Posterior vena cava (tissue), 2 donors: Measurements from ENCODE around the gene FMO2. TPM values are rescaled to one million over a fixed set of nuclear protein-coding genes. Genes with fewer than 3 reads are reported as not detected.
"Not testable (repeated sequence)": the region's sequence is repeated elsewhere in the genome, so short reads cannot be mapped to it uniquely, and the experiment has no call there.

Source experiments
- DNase-seq: peaks from one replicate; pipeline ENCODE4 v3.0.0-alpha.2; 2020; ENCODE audit warnings: low spot score
- intact Hi-C, 2 donors: fragments of 100-400 bp; cut with DNase I; formaldehyde crosslinking; loops; one replicate each; pipeline versions ENCODE4 v1.14.1 to v1.14.2; 2022 to 2023
- total RNA-seq, 2 donors: library from RNA; stranded (reverse); fragmentation: NEBNext Ultra II Directional; extraction: Animal tissue kit (Norgen Biotek cat#: 25700); gene quantifications; one replicate each; pipeline ENCODE4 v1.2.1, GENCODE V29; 2021
- donor health status: DM: yes; HTN: yes; CAD: no.
- donor health status: DM: yes; HTN: yes; CAD: no.

The FMO2 gene
- total RNA-seq, 2 donors from 2014 or later = 41.0 to 42.3 TPM

- no peak for DNase-seq
- intact Hi-C loops = no loop called here
Measured at GRCh38 chr1:171217658-171218443, 32.8 kb downstream of the FMO2 start.

GRCh38 chr1:171218661-171219060 is 33.6 kb downstream of the FMO2 start:
- DNase-seq = no peak
- intact Hi-C loops = no loop called here

DNA sequence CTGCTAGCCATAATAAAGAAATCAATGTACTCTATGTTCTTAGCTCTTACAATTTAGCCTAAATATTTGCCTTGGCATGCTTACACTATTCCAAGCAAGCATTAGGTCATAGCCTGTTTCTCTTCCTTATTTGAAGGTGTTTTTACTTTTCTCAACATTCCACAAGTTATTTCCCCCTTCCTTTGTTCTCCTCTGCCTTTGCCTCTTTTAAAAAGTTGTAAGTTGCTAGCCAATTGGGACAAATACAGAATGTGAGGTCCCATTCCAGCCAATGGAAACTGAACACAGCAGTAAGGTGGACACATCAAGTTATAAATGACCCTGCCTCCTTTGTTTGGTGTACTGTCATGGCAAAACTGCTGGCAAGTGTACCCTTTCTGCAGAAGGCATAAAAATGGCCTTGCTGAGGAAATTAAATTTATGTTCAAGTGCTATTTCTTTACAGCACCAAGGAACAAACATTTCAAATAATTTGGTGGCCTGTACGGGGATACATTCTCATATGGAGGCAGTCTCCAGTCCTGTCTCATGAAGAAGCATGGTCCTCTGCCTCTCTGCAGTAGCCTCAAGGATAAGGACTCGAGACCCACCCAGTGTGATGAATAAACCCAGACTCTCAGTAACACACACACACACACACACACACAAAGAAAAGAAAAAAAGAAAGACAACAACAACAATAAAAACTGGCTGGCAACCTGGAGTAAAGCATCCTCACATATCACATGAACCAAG is 34.4 kb downstream of the FMO2 start:
- intact Hi-C loops = loop anchor here (10.0 kb wide), 2 partner anchors 135 to 245 kb away; no protein-coding TSS in a partner anchor
- DNase-seq = no peak

DNA sequence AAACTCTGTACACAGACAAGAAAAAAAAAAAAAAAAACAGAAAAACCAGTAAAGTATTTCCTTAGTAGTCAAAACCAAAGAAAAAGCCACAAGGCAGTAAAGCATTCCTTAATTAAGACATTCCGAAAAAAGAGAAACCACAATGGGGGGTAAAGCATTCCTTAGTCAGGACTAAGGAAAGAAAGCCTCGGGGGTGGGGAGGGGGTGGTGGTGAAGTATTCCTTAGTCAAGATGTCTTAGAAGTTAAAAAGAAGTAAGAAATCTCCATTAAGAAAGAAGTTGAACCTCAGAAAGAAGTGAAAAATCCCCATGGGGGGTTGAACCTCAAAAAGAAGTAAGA is 35.0 kb downstream of the FMO2 start:
- no peak for DNase-seq
- intact Hi-C loops = loop anchor here (10.0 kb wide), 2 partner anchors 135 to 245 kb away; no protein-coding TSS in a partner anchor

DNA sequence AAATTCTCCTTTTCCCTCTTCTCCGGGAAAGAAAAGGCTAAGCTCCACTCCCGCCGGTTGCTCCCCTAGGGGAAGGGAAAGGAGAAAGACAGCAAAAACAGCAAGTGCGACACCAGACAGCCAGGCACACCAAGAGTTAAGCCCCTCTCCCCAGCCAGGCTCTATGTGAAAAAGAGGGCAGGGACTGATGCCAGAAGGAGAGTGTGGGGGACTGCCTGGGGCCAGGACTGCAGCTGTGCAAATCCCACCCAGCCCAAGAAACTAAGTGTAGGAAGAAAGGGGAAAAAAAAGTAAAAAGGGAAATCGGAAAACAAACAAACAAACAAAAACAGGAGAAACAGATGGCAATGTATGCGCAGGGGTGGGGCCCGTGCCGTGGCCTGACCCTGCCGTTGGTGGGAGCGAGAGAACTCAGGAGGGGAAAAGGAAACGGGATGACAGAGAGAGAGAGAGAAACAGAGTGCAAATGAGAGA is 35.5 kb downstream of the FMO2 start:
- DNase-seq = no peak
- intact Hi-C loops = loop anchor here (10.0 kb wide), 2 partner anchors 136 to 246 kb away; no protein-coding TSS in a partner anchor

- intact Hi-C loops = loop anchor here (10.0 kb wide), 2 partner anchors 137 to 247 kb away; no protein-coding TSS in a partner anchor
- DNase-seq = peak; percentile 58
Measured at GRCh38 chr1:171221665-171222591, 36.8 kb downstream of the FMO2 start.

GRCh38 chr1:171222936-171223335 is 37.8 kb downstream of the FMO2 start:
- intact Hi-C loops = loop anchor here (10.0 kb wide), 2 partner anchors 138 to 248 kb away; no protein-coding TSS in a partner anchor
- DNase-seq = no peak

DNA sequence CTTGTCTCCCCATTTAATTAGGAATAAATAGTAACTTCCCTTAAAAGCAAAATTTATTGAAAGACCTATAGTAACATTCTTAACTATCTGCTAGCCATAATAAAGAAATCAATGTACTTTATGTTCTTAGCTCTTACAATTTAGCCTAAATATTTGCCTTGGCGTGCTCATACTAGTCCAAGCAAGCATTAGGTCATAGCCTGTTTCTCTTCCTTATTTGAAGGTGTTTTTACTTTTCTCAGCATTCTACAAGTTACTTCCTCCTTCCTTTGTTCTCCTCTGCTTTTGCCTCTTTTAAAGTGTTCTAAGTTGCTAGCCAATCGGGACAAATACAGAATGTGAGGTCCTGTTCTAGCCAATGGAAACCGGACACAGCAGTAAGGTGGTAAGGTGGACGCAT is 39.2 kb downstream of the FMO2 start:
- DNase-seq = not testable (repeated sequence)
- intact Hi-C loops = loop anchor here (10.0 kb wide), 2 partner anchors 139 to 249 kb away; no protein-coding TSS in a partner anchor

DNA sequence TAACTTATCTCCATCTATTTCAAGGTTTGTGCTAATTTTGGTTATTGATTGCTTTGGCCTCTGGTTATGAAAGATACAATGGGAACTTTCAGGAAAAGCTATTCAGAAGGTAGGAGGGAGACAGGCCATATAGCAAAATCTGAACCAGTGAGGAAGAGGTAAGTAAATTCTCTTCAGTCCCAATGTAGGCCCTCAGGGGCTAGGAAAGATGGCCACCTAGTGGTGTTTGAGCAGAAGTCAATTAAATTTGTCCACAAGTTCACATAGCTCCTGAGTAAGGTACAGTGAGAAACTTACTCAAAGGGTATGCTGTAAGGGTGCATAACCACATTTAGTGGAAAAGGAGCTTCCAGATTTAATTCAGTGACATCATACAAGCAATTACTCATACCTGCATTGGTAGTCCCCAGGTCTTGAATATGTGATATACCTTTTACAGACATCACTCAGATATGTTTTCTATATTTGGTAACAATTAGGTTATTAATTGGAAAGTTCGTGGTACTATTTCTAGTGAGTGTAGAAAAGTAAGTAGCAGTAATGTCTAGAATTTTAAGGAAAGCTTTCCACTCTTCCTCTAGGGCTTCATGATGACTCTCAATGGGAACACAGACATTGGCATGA is 41.8 kb downstream of the FMO2 start:
- intact Hi-C loops = loop anchor here (5.0 to 10.0 kb wide), 3 partner anchors 140 to 252 kb away; no protein-coding TSS in a partner anchor
- no peak for DNase-seq

DNA sequence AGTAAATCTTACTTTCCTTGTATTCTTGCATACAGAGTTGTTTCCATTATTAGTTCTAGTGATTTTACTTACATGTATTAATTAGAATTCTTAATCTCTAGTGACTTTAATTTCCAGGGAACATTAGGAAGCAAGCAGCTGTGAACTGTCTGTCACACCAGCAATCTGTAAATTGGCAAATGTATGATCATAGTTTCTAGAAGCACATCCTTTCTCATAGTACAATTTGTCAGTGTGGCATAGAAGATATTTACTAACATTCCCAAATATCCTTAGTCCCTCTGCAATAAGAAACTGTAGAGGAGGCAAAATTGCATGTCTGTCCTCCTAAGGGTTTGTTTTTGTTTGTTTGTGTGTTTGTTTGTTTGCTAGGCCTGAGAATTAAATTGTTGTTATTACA is 46.2 kb downstream of the FMO2 start:
- intact Hi-C loops = no loop called here
- DNase-seq = no peak

DNA sequence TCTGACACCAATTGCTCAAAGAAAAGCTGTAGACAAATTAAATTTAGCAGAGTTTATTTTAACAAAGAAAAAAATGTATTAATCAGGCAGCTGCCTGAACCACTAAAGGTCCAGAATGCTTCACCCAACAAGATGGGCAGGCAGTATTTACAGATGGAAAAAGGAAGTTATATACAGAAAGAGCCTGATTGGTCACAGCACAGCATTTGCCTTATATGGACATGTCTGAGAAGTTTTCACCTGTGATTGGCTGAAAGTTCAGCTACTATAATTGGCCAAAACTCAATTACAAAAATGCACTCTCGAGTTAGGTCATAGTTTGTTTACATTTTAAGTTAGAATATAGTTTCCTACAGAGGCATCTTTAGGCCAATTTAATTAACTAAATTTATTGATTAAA is 48.1 kb downstream of the FMO2 start:
- intact Hi-C loops = no loop called here
- DNase-seq = no peak

DNA sequence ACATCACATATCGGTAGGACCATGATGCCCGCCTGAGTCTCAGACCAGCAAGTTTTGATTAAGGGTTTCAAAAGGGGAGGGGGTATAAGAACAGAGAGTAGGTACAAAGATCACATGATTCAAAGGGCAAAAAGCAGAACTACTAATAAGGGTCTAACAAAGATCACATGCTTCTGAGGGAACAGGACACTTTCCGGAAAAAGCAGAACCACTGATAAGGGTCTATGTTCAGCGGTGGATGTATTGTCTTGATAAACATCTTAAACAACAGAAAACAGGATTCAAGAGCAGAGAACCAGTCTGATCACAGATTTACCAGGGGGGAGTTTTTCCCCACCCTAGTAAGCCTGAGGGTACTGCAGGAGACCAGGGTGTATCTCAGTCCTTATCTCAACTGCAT is 51.1 kb downstream of the FMO2 start:
- intact Hi-C loops, DNase-seq: not testable (repeated sequence)

DNA sequence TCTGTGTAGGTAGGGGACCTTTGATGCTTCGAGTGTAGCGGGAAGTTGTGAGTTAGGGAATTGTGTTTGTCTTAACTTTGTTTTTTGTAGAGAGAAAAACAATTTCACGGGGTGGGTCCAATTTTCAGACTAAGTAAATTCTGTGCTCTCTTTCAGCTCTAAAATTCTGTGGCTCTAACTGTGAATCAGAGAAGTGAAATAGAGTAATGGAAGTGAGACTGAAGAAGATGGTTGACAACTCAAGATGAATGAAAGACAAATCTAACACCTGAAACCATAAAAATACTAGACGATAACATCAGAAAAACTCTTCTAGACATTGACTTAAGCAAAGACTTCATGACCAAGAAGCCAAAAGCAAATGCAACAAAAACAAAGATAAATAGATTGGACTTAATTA is 58.8 kb downstream of the FMO2 start:
- intact Hi-C loops = loop anchor here in 1 of 2 donors (10.0 kb wide), 1 partner anchor 71 kb away; the partner anchor contains the start of gene FMO4
- no peak for DNase-seq

DNA sequence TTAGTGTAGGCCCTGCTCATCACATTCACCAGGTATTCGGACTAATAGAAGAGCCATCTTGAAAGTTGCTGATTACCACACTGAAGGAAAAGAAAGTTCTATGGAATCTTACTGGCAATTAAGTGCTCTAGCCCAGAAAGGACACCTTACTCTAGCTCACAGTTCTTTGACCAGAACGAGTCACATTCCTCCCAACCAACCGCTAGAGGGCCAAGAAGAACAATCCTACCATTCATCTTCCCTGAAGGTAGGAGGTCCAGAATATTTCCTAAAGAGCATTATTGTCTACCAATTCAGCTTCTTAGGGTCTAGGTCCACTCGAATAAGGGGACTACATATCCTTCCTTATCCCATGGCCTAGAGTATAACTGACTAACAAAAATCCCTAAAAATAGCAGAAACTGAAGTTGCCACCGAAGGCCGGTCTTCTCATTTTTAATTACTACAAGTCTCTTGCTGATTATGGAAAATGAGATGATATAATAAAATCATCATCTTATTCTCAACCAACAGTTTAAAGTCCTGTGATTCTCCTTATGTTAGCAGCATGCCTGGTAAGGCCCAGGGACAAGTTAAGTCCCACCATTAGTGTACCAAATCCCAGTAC is 60.5 kb downstream of the FMO2 start:
- intact Hi-C loops = loop anchor here in 1 of 2 donors (10.0 kb wide), 1 partner anchor 69 kb away; the partner anchor contains the start of gene FMO4
- no peak for DNase-seq

DNA sequence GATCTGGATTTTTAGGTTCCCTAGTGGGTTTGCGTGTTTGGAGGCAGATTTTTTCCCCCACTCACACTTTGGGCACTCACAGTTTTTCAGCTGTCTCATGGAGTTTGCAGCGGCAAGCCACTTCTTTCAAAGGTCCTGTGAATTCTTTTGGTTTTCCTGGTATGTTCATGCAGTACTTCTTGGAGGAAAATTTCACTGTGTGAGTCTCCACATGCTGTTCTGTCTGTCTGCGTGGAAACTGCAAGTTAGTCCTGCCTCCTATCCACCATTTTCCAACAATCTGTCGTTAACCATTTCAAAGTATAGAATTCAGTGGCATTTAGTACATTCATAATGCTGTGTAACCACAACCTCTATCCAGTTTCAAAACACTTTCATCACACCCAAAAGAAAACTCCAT is 62.4 kb downstream of the FMO2 start:
- no peak for DNase-seq
- intact Hi-C loops = loop anchor here in 1 of 2 donors (10.0 kb wide), 1 partner anchor 67 kb away; the partner anchor contains the start of gene FMO4

DNA sequence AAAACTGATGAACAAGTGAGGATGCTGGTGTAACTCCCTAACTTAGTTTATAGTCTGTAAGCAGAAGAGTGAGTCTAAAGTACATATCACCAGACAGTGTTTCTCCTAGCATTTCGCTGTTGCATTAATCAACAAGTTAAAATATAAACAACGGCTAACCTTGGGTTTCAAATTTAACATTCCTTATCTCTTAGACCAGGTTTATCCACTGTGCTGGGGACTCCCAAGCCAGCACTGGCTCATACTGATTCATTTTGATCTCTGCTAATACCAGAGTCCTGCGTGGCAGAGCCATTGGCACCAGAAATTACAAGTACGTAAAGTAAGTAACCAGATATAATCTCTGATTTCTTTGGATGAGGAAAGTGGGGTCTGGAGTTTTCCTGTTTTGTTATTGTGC is 63.2 kb downstream of the FMO2 start, which contains the start of gene FMO1:
FMO1 (plus strand) TSS at position 193 of the 400 bp plus-strand sequence. CDS start 9,594 bp downstream, outside the sequence.
- intact Hi-C loops = loop anchor here in 1 of 2 donors (10.0 kb wide), 1 partner anchor 66 kb away; the partner anchor contains the start of gene FMO4
- no peak for DNase-seq

DNA sequence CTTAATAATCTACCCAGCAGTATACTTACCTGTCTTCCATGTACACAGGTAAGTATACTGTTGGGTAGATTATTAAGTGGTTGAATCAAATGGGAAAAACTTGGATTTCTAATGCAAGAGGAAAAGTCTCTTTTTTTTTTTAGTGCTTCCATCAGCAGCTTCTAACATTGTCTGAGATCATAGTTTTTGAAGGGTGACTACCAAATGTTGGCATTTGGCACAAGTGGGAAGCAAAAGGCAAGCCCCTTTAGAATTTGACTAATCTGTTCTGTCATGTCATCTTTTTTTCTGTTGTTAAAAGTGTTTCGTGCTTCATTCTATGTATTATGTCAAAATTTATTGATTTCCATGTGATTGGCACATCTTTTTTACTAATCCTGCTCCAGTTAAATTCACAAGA is 63.7 kb downstream of the FMO2 start:
- no peak for DNase-seq
- intact Hi-C loops = loop anchor here in 1 of 2 donors (10.0 kb wide), 1 partner anchor 66 kb away; the partner anchor contains the start of gene FMO4

DNA sequence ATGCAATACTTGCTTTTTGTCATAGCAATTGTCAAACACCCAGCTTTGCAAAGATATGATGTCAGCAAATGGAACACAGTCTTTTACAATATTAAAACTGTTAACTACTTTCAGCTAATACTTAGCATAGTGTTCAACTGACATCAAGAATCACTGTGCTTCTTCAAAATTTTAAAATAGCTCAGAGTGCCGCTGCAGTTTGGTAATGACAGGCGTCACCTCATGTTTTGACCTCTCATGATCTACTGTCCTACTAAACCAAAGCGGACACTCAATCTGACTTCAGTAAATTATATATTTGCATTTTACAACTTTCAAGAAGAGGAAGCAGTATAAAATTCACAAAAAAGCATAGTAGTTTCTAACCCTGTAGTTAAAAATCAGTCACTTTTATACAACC is 65.2 kb downstream of the FMO2 start:
- no peak for DNase-seq
- intact Hi-C loops = loop anchor here in 1 of 2 donors (10.0 kb wide), 1 partner anchor 65 kb away; the partner anchor contains the start of gene FMO4
